HG02870 (cell line): ENCODE results near the gene ROCK2.
"Not testable (repeated sequence)": the region's sequence is repeated elsewhere in the genome, so short reads cannot be mapped to it uniquely, and the experiment has no call there.

Experiments used
- ATAC-seq: cut with Tn5 transposase; IDR thresholded peaks from one replicate; pipeline ENCODE4 v1.9.1; 2021; ENCODE audit warnings: mild to moderate bottlenecking, moderate library complexity; ENCODE audit not compliant: unreplicated experiment

The ROCK2 gene

GRCh38 chr2:11278219-11278618 lies 66.2 kb downstream of the ROCK2 start:
- ATAC-seq: no peak

DNA sequence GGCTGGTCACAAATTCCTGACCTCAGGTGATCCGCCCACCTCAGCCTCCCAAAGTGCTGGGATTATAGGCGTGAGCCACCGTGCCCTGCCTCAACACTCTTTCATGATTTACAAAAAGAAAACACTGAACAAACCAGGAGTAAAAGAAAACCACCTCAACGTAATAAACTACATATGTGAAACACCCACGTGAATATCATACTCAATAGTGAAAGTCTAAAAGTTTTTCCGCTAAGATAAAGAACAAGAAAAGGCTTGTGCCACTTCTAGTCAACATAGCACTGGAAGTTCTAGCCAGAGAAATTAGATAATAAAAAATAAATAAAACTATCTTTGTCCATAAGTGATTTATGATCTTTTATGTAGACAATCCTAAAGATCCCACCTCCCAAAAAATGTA lies 68.5 kb downstream of the ROCK2 start:
- ATAC-seq: peak; percentile 72

DNA sequence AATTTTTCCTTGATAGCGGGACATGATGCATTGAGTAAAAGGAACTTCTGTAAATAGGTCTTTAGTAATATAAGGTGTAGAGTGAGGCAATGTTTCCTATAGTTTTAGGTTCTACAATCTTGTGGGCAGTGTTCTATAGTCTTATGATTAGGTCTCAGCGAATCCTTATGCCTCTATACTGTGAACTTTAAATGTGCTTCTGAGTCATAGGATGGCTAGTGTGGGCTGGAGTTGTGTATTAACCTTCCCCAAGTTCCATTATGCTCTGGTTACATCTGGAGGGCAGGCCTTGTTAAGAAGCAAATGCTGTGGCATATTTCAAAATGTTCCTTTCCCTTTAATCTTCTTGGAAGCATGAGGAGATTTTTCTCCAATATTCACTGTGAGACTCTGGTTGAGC lies 73.5 kb downstream of the ROCK2 start:
- no peak for ATAC-seq

- ATAC-seq: no peak
Measured at GRCh38 chr2:11267931-11268330, 76.5 kb downstream of the ROCK2 start.

DNA sequence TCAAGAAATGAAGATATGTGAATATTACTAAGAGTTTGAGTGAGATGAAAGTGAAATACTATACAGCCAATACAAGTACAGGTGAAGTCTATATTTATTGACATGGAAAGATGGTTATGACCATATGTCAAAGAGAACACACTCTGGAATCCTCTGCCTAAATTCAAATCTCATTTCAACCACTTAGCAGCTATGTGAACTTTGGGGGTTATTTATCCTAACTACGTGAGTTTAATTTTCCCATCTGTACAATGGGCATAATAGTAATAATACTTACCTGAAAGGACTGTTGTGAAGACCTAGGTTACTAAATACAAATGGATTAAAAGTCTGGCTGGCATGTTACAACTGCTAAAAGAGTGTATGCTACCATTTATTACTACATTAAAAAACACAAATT lies 79.6 kb downstream of the ROCK2 start:
- ATAC-seq: no peak

GRCh38 chr2:11264007-11264406 lies 80.4 kb downstream of the ROCK2 start:
- no peak for ATAC-seq

DNA sequence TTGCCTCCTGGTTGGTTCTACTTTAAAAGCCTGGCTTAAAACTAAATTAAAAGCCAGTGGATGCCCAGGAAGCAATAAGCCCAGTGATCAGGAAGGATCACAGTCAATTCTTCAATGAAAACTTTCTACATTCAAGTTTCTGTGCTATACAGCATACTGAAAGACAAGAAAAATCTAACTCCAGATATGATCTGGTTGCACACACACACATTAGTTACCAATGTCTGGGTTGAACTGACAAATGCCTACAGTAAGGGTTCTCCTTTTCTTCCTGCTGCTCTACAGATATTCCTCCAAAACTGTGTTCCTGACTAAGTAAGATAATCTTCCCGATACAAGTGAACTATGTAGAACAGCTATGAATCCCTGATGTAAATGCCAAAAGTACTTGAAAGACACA lies 81.3 kb downstream of the ROCK2 start:
- no peak for ATAC-seq

GRCh38 chr2:11262438-11262837 lies 82.0 kb downstream of the ROCK2 start:
- ATAC-seq: not testable (repeated sequence)

GRCh38 chr2:11261564-11261963 lies 82.9 kb downstream of the ROCK2 start:
- not testable (repeated sequence) for ATAC-seq

DNA sequence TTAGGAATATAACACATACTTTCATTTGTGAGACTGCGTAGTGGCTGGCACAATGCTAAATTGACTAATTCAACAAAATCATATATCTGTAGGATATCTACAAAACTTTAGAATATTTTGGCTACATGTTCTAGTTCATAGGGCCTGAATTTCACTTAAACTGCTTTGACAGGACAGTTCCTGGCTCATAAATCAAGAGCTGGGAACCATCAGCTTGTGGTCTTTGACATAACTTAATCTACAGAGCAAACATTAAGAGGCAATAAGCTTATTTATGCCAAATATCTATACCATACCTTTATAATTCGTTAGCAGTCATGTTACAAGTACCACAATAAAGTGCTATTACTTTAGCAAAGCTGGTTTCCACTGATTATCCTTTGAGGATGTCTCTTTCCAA lies 83.5 kb downstream of the ROCK2 start:
- ATAC-seq: no peak

- no peak for ATAC-seq
Measured at GRCh38 chr2:11257964-11258363, 86.5 kb downstream of the ROCK2 start.

DNA sequence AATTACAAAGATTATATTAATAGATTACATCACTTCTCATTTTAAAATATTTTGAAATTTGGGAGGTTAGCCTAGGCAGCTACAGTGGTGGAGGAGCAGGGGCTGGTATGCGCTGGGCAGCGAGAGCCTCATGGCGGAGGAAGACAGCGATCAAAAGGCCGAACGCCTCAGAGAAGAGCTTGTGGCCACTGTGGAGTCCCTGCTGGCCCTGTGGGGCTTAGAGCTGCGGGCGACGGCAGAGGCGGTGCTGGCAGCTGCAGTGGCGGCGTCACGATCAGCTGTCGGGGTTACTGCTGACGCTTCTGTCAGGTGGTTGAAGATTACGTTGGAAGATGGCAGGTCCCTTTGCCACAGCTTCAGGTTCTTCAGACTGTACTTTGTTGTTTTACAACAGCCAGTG lies 87.4 kb downstream of the ROCK2 start:
- no peak for ATAC-seq

DNA sequence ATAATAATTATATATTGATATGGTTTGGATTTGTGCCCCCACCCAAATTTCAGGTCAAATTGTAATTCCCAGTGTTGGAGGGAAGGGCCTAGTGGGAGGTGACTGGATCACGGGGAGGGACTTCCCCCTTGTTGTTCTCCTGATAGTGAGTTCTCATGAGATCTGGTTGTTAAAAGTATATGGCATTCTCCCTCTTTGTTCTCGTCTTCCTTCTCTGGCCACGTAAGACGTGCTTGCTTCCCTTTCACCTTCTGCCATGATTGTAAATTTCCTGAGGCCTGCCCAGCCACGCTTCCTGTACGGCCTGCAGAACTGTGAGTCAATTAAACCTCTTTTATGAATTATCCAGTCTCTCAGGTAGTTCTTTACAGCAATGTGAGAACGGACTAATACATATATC lies 88.3 kb downstream of the ROCK2 start:
- no peak for ATAC-seq

GRCh38 chr2:11254100-11254536 lies 90.3 kb downstream of the ROCK2 start:
- no peak for ATAC-seq

DNA sequence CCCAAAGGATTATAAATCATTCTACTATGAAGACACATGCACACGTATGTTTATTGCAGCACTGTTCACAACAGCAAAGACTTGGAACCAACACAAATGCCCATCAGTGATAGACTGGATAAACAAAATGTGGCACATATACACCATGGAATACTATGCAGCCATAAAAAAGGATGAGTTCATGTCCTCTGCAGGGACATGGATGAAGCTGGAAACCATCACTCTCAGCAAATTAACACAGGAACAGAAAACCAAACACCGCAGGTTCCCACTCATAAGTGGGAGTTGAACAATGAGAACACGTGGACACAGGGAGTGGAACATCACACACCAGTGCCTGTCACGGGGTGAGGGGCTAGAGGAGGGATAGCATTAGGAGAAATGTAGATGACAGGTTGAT lies 92.0 kb downstream of the ROCK2 start:
- not testable (repeated sequence) for ATAC-seq

DNA sequence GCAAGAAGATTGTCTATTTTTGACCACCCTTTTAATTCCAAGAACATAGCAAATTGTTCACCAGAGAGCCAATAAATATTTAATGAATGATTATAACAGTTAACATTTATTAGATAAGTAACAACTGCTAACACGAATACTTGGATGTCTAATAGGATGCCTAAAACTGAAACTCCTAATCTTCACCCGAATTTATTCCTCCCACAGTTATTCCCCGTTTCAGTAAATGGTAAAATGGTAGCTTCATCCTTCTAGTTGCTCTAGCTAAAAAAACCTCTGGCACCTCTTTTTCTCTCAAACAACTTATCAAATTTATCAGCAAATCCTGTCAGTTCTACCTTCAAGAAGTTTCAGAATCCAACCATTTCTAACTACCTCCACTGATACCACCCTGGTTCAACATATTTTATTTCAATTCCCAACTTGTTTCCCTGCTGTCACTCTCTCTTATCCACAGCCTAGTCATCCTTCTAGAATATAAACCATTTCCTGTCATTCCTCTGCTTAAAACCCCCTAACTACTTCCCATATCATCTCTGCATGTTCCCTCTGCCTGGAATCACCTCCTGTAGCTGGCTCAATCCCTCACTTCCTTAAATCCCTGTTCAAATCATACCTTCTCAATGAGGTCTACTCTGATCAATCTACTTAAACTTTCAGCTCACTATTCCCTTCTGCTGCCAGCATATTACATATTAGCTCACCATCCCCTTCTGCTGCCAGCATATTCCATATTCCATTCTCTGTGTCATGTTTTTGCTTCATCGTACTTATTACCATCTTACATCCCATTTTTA lies 93.8 kb downstream of the ROCK2 start:
- ATAC-seq: no peak

- ATAC-seq: no peak
Measured at GRCh38 chr2:11245322-11245721, 99.1 kb downstream of the ROCK2 start.

DNA sequence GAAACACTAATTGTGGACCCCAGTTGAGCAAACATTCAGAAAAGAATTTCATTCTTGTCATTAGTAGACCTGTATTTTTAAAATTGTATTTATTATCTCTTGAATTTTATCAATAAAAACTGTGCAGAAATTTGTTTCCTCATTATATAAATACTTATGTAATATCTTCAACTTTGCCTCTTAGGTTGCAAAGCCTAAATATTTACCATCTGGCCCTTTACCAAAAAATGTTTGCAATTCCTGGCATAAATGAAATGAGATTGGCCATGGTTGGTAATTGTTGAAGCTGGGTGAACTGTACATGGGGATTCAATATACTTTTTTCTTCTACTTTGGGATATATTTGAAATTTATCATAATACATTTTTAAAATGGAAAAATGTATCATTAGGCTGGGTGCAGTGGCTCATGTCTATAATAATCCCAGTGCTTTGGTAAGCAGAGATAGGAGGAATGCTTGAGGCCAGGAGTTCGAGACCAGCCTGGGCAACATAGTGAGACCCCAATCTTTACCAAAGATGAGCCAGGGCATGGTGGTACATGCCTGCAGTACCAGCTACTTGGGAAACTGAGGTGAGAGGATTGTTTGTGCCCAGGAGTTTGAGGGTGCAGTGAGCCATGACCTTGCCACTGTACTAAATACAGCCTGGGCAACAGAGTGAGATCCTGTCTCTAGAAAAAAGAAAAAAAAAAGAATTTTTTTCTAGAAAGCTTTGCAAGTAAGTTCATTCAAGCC lies 100.2 kb downstream of the ROCK2 start:
- no peak for ATAC-seq

- no peak for ATAC-seq
Measured at GRCh38 chr2:11243512-11243911, 100.9 kb downstream of the ROCK2 start.

- no peak for ATAC-seq
Measured at GRCh38 chr2:11242542-11243174, 101.8 kb downstream of the ROCK2 start.

- ATAC-seq: no peak
Measured at GRCh38 chr2:11241412-11242203, 102.8 kb downstream of the ROCK2 start.
